HL-60 (cell line): ENCODE data around the gene KIF1B.

Source experiments
- DNase-seq, 2 experiments: peaks; one replicate each; pipeline ENCODE4 v3.0.0-alpha.2; 2010 to 2020; ENCODE audit warnings: low read depth in 1 of 2, low spot score in 1 of 2
- H3K27ac ChIP-seq: fragments of 250-450 bp; sonication (Bioruptor Pico); replicated peaks from 2 replicates; pipeline ENCODE4 v1.5.1; 2020; ENCODE audit warnings: mild to moderate bottlenecking, moderate library complexity
- H3K27me3 ChIP-seq: fragments of 250-450 bp; sonication (Bioruptor Pico); 2 replicates; pipeline ENCODE4 v1.5.1; 2021; ENCODE audit warnings: mild to moderate bottlenecking, moderate library complexity; ENCODE audit not compliant: insufficient read depth, poor library complexity, severe bottlenecking
- H3K4me3 ChIP-seq: replicated peaks from 2 replicates; pipeline ENCODE4 v1.5.1; 2011; ENCODE audit warnings: mild to moderate bottlenecking, control low read depth, low read length; ENCODE audit not compliant: insufficient read depth
- CTCF ChIP-seq: IDR thresholded peaks from one replicate; pipeline ENCODE4 v1.5.1; 2011; ENCODE audit warnings: low read length, control low read depth, inconsistent platforms; ENCODE audit not compliant: insufficient read depth
- GABPA ChIP-seq: IDR thresholded peaks from 2 replicates; pipeline ENCODE4 v1.6.1; 2012; ENCODE audit warnings: low read depth
- POLR2AphosphoS5 ChIP-seq: IDR thresholded peaks from 2 replicates; pipeline ENCODE4 v1.6.1; 2012; ENCODE audit warnings: low read depth
- REST ChIP-seq: IDR thresholded peaks from 2 replicates; pipeline ENCODE4 v1.6.1; 2012; ENCODE audit warnings: low read depth; ENCODE audit not compliant: insufficient replicate concordance
- SPI1 ChIP-seq: IDR thresholded peaks from 2 replicates; pipeline ENCODE4 v1.6.1; 2012; ENCODE audit warnings: low read depth, mild to moderate bottlenecking, borderline replicate concordance
- long read RNA-seq: library from polyadenylated mRNA; unstranded; transcript quantifications from one replicate; pipeline ENCODE4 v2.0.0, GENCODE V29; 2020

Gene KIF1B
- long read RNA-seq, partial matches to known transcripts = 3 of 11 reads
- long read RNA-seq, other reads (novel, unspliced or antisense) = 8 of 11 reads

- TF ChIP-seq POLR2AphosphoS5 (no peak), REST (no peak), GABPA (no peak), SPI1 (no peak), CTCF (peak; percentile 30)
- peak within 1 kb of the TSS; percentile 30 for H3K27ac ChIP-seq
- peak; percentile 92 to 97 for DNase-seq
Observed at GRCh38 chr1:10209905-10210810, at the start of gene KIF1B. Gene KIF1B (plus strand): TSS chr1:10210570. CDS start chr1:10232329, 21,759 bp downstream.

GRCh38 chr1:10160907-10161490 lies 49.4 kb upstream of the KIF1B start:
- H3K4me3 ChIP-seq = no peak overlapping the region
- no peak for DNase-seq
- H3K27me3 ChIP-seq = no peaks in the 10 kb centered on the region
- TF ChIP-seq REST = no peak
- TF ChIP-seq SPI1 = no peak
- TF ChIP-seq CTCF = no peak
- TF ChIP-seq GABPA = no peak
- TF ChIP-seq POLR2AphosphoS5 = no peak
- no peak overlapping the region for H3K27ac ChIP-seq

More at GRCh38 chr1:10209905-10210810, at the start of gene KIF1B:
- Histone ChIP-seq H3K4me3 (peak within 1 kb of the TSS; percentile 66), H3K27me3 (no peaks in the 10 kb centered on the region)

GRCh38 chr1:10161541-10162290 lies 48.7 kb upstream of the KIF1B start:
- no peaks in the 10 kb centered on the region for H3K27me3 ChIP-seq
- no peak overlapping the region for H3K4me3 ChIP-seq
- TF ChIP-seq REST (no peak), SPI1 (no peak), CTCF (no peak), GABPA (no peak)
- H3K27ac ChIP-seq = no peak overlapping the region
- no peak for DNase-seq
